ENCODE results near the gene ACTN3.
"Not testable (repeated sequence)": the region's sequence is repeated elsewhere in the genome, so short reads cannot be mapped to it uniquely, and the experiment has no call there.

The ACTN3 gene

DNA sequence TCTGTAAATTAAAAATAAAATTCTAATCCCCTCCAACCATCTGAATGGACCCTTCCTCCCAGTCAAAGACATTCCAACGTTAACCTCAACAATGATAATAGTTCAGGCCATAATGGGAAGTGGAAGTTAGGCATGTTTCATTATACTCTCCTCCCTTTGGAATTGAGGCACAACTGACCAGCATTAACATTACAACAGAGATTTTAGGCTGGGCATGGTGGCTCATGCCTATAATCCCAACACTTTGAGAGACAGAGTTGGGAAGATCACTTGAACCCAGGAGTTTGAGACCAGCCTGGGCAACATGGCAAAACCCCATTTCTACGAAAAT is 24.1 kb downstream of the ACTN3 start:
- no peak overlapping the region for H3K4me2 ChIP-seq (ENCODE audit: low read length)
- no peaks in the 10 kb centered on the region for H3K9me3 ChIP-seq (ENCODE audit: control insufficient read depth, low read length)
- H3K27me3 ChIP-seq (ENCODE audit: control insufficient read depth, insufficient read depth, low read length), result no peaks in the 10 kb centered on the region
- H3K4me3 ChIP-seq (ENCODE audit: low read depth, low read length), result no peak overlapping the region
- H3K79me2 ChIP-seq, result no peaks in the 10 kb centered on the region
- TF ChIP-seq, protein P1, sequence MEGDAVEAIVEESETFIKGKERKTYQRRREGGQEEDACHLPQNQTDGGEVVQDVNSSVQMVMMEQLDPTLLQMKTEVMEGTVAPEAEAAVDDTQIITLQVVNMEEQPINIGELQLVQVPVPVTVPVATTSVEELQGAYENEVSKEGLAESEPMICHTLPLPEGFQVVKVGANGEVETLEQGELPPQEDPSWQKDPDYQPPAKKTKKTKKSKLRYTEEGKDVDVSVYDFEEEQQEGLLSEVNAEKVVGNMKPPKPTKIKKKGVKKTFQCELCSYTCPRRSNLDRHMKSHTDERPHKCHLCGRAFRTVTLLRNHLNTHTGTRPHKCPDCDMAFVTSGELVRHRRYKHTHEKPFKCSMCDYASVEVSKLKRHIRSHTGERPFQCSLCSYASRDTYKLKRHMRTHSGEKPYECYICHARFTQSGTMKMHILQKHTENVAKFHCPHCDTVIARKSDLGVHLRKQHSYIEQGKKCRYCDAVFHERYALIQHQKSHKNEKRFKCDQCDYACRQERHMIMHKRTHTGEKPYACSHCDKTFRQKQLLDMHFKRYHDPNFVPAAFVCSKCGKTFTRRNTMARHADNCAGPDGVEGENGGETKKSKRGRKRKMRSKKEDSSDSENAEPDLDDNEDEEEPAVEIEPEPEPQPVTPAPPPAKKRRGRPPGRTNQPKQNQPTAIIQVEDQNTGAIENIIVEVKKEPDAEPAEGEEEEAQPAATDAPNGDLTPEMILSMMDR (IDR thresholded peaks at IDR 0.05), result no peak
- H3K36me3 ChIP-seq (ENCODE audit: control insufficient read depth, insufficient read depth, low read length), result no peaks in the 10 kb centered on the region
- no peak overlapping the region for H3K9ac ChIP-seq
- no peaks in the 10 kb centered on the region for H3K4me1 ChIP-seq
- H2AFZ ChIP-seq, result no peak overlapping the region
- H3K27ac ChIP-seq, result no peak overlapping the region

DNA sequence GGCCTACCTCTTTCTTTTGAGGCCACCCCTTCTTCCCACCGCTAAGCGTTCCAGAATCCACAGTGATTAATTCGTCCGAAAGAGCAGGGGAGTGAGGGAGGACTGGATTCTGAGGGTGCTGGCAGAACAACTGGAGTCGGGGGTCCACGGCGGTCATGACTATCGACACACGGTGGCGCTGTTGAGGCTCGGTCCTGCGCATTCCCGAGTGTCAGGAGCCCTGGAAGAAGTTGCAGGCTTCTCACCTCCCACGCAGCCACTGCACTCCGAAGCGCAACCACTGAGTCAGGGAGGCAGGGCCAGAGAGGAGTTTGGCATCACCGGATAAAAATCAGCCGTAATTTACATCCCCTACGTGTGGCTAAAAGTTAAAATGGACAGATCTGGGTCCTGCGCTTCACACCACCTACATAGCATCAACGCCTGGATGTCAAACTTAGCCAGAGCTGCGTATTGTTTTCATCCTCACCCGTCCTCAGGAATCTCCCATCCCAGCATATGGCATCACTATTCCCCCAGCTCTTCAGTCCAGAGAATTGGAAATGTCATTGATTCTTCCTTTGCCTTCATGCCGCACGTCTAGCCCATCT is 32.4 kb downstream of the ACTN3 start:
- H3K9ac ChIP-seq, result no peak overlapping the region
- H3K4me2 ChIP-seq (ENCODE audit: low read length), result no peak overlapping the region
- H2AFZ ChIP-seq, result peak overlapping the region; percentile 33
- H3K9me3 ChIP-seq (ENCODE audit: control insufficient read depth, low read length), result no peaks in the 10 kb centered on the region
- no peaks in the 10 kb centered on the region for H3K27me3 ChIP-seq (ENCODE audit: control insufficient read depth, insufficient read depth, low read length)
- no peaks in the 10 kb centered on the region for H3K4me1 ChIP-seq
- no peak overlapping the region for H3K27ac ChIP-seq
- no peaks in the 10 kb centered on the region for H3K36me3 ChIP-seq (ENCODE audit: control insufficient read depth, insufficient read depth, low read length)
- H3K79me2 ChIP-seq, result no peaks in the 10 kb centered on the region
- no peak overlapping the region for H3K4me3 ChIP-seq (ENCODE audit: low read depth, low read length)
- TF ChIP-seq, protein P1 (IDR thresholded peaks at IDR 0.05), result peak; percentile 62

DNA sequence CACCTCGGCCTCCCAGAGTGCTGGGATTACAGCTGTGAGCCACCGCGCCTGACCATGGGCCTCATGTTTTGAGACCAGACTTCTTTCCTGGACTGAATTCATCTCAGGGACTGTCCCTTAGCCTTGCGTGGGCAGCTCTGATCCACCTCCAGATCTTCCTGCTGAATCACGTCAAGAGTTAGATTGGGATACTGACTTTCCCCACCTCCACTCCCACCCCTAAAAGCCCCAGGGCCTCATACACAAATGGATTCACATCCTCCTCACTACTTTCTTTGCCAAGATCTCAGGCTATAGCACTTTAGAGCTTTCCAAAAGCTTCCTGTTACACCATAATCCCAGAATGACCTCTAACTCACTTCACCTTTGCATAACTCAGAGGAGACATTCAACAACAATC is 34.1 kb downstream of the ACTN3 start:
- Histone ChIP-seq H3K36me3 (ENCODE audit: control insufficient read depth, insufficient read depth, low read length) (no peaks in the 10 kb centered on the region), H3K9me3 (ENCODE audit: control insufficient read depth, low read length) (no peaks in the 10 kb centered on the region)

DNA sequence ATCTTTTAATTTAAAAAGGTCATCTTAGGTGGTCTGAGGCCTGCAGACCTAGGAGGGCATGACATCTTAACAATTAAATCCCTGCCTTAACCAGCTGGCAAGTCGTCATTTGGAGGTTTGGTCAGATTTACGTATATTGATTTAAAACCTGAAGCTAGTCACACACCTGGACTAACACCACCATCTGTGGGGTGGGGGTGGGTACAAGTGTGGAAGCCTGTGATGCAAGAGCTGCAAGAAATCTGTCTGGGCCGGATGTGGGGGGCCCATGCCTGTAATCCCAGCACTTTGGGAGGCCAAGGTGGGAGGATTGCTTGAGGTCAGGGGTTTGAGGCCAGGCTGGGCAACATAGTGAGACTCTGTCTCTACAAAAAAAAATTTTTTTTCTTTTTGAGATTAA is 34.6 kb downstream of the ACTN3 start:
- no peak overlapping the region for H3K4me3 ChIP-seq (ENCODE audit: low read depth, low read length)
- H2AFZ ChIP-seq, result no peak overlapping the region
- H3K27me3 ChIP-seq (ENCODE audit: control insufficient read depth, insufficient read depth, low read length), result no peaks in the 10 kb centered on the region
- no peak overlapping the region for H3K27ac ChIP-seq
- TF ChIP-seq, protein P1 (IDR thresholded peaks at IDR 0.05), result no peak
- no peak overlapping the region for H3K4me2 ChIP-seq (ENCODE audit: low read length)
- H3K36me3 ChIP-seq (ENCODE audit: control insufficient read depth, insufficient read depth, low read length), result no peaks in the 10 kb centered on the region
- no peaks in the 10 kb centered on the region for H3K9me3 ChIP-seq (ENCODE audit: control insufficient read depth, low read length)
- no peaks in the 10 kb centered on the region for H3K79me2 ChIP-seq
- H3K4me1 ChIP-seq, result no peaks in the 10 kb centered on the region
- H3K9ac ChIP-seq, result no peak overlapping the region

More for the DNA sequence above, 34.1 kb downstream of the ACTN3 start:
- Histone ChIP-seq H2AFZ (no peak overlapping the region), H3K27me3 (ENCODE audit: control insufficient read depth, insufficient read depth, low read length) (no peaks in the 10 kb centered on the region), H3K27ac (no peak overlapping the region), H3K9ac (no peak overlapping the region), H3K79me2 (no peaks in the 10 kb centered on the region), H3K4me2 (ENCODE audit: low read length) (no peak overlapping the region), H3K4me1 (no peaks in the 10 kb centered on the region), H3K4me3 (ENCODE audit: low read depth, low read length) (no peak overlapping the region)
- TF ChIP-seq, protein P1 (IDR thresholded peaks at IDR 0.05), result no peak

DNA sequence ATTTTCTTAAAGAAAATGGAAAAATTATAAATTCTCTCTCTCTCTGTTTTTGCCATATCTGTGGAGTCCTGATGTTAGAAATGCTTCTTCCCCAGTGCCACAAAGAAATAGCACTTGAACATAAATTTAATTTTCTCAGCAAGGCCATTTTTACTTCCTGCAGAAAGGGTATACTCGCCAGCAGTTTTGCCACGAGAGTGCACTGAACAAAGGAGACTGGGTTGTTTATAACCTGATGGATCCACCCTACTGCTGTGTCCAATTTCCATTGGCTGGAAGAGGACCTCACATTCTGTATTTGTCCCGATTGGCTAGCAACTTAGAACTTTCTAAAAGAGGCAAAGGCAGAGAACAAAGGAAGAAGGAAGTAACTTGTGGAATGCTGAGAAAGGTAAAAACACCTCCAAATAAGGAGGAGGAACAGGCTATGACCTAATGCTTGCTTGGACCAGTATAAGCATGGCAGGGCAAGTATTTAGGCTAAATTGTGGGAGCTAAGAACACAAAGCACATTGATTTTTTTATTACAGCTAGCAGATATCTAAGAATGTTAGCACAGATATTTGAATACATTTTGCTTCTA is 36.0 kb downstream of the ACTN3 start:
- H2AFZ ChIP-seq; H3K79me2 ChIP-seq; H3K4me3 ChIP-seq (ENCODE audit: low read depth, low read length); H3K4me2 ChIP-seq (ENCODE audit: low read length); H3K27me3 ChIP-seq (ENCODE audit: control insufficient read depth, insufficient read depth, low read length); H3K4me1 ChIP-seq; H3K9ac ChIP-seq; H3K9me3 ChIP-seq (ENCODE audit: control insufficient read depth, low read length); H3K27ac ChIP-seq; H3K36me3 ChIP-seq (ENCODE audit: control insufficient read depth, insufficient read depth, low read length): not testable (repeated sequence)

DNA sequence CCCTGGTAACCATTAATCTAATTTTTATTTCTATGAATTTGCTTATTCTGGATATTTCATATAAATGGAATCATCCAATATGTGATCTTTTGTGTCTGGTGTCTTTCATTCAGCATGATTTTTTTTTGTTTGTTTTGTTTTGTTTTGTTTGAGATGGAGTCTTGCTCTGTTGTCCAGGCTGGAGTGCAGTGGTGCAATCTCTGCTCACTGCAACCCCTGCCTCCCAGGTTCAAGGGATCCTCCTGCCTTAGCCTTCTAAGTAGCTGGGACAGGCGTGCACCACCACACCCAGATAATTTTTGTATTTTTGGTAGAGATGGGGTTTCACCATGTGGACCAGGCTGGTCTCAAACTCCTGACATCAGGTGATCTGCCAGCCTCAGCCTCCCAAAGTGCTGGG is 38.7 kb downstream of the ACTN3 start:
- H2AFZ ChIP-seq; H3K27ac ChIP-seq; H3K9ac ChIP-seq; H3K4me2 ChIP-seq (ENCODE audit: low read length); H3K36me3 ChIP-seq (ENCODE audit: control insufficient read depth, insufficient read depth, low read length); H3K79me2 ChIP-seq; H3K4me1 ChIP-seq; H3K27me3 ChIP-seq (ENCODE audit: control insufficient read depth, insufficient read depth, low read length); H3K4me3 ChIP-seq (ENCODE audit: low read depth, low read length); H3K9me3 ChIP-seq (ENCODE audit: control insufficient read depth, low read length): not testable (repeated sequence)

Measured in parathyroid adenoma (tissue), 2 donors.